ENCODE data around the gene CRELD1. TPM values are rescaled to one million over a fixed set of nuclear protein-coding genes. Genes with fewer than 3 reads are reported as not detected.
"Not testable (repeated sequence)": the region's sequence is repeated elsewhere in the genome, so short reads cannot be mapped to it uniquely, and the experiment has no call there.

CRELD1 gene
- total RNA-seq, 6 experiments from 2014 or later: 11.3 to 22.6 (median 12.4) TPM

DNA sequence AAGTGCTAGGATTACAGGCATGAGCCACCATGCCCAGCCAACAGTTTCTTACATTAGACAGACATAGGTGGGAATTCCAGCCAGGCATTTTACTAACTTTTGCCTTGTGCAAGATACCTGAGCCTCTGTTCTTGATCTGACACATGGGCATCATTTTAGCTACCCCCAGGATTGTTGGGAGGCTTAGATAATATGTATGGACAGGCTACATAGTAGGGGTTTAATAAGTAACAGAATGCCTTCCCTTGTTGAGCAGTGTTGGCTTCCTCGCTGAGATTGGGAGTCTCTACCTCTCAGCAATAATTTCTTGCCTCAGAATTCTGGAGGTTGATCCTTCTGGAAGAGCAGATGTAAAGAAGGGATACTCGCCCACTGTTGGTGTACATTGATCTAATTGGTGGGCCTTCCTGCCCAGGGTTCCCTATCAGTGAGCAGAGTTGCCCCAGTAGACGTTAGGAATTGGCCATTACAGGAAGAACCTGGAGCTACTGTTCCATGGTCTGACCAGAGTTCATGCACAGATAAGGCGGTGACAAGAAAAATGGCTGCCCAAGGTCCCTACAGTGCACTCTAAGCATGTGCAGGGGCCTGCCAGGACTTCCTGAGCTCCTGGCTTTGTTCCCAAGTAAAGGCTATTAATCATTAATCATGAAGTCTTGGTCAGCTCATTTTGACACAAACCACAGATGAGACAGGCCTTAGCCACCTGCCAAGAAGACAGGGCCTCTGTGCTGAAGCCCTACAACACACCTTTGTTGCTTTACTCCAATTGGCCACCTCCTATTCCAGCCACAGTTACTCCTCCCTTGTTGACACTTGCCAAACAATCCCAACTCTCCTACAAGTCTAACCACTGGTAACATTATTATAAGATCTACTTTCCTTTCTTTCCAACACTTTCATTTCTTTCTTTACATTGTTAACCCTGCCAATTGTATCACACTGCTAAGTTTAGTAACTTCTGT, 35.9 kb upstream of the CRELD1 start:
- Mint-ChIP-seq H3K27me3 (ENCODE audit: insufficient read depth) (no peaks in the 10 kb centered on the region; the same call in 1 of the 2 replicates), H3K36me3 (ENCODE audit: low read depth) (peaks cover 31% of the 10 kb centered on the region), H3K4me3 (no peak overlapping the region), H3K4me1 (ENCODE audit: low read depth) (peaks cover 64% of the 10 kb centered on the region), H3K27ac (peak overlapping the region; percentile 48), H3K9me3 (peaks cover 9% of the 10 kb centered on the region)
- TF ChIP-seq, protein P1, sequence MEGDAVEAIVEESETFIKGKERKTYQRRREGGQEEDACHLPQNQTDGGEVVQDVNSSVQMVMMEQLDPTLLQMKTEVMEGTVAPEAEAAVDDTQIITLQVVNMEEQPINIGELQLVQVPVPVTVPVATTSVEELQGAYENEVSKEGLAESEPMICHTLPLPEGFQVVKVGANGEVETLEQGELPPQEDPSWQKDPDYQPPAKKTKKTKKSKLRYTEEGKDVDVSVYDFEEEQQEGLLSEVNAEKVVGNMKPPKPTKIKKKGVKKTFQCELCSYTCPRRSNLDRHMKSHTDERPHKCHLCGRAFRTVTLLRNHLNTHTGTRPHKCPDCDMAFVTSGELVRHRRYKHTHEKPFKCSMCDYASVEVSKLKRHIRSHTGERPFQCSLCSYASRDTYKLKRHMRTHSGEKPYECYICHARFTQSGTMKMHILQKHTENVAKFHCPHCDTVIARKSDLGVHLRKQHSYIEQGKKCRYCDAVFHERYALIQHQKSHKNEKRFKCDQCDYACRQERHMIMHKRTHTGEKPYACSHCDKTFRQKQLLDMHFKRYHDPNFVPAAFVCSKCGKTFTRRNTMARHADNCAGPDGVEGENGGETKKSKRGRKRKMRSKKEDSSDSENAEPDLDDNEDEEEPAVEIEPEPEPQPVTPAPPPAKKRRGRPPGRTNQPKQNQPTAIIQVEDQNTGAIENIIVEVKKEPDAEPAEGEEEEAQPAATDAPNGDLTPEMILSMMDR (IDR thresholded peaks at IDR 0.05): no peak
- no peak for DNase-seq

DNA sequence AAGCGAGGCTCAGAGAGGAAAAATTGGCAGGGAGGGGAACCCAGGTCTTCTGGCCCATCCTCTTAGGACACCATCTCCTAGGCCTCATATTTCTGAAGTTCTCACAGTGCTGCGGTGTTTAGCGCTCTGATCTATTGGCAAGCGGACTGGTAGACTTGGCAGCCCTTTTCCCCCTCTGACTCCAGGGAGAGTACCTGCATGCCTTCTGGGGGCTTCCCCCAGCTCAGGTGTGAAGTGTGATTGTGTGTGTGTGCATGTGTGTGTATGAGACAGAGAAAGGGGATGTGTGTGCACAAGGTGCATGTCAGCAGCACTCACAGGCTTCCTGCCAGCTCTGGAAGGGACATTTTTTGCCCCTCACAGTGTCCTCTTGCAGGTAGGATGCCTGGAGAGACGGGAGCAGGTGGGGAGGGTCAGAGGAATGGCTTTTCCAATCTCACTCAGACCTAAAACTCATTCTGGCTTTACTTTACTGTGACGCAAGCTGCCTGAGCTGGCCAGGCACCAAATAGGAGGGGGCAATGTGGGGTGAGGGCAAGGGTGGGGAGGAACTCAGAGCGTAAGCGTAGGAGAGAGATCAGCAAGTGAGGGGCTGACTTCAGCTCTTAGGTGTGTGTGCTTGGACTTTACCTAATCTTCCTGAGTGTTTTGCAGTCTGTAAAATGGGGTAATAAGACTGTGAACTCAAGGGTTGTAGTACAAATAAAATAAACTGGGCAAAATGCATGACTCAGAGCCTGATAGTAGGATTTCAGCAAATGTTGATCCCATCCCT, 35.0 kb upstream of the CRELD1 start:
- no peak overlapping the region for H3K4me3 Mint-ChIP-seq
- peaks cover 64% of the 10 kb centered on the region for H3K4me1 Mint-ChIP-seq (ENCODE audit: low read depth)

DNA sequence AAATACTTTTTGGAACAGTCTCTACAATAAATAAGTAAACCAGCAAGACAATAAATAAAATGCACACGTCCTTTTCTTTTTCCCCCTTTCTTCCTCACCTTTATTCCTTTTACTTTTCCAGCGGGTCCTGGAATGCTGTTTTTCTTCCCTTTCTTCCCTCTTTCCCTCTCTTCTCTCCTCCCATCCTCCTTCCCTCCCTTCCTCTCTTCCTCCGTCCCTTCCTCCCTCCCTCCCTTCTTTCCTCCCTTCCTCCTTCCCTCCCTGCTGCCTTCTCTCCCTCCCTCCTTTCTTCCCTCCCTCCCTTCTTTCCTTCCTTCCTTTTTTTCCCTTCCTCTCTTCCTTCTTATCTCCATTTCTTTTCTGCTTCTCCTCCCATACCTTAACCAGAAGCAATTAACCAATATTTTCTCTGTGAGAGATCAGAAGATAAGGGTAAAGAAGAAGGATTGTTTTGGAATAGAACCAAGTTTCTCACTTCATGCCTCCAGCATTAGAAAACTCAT, 34.3 kb upstream of the CRELD1 start:
- DNase-seq: no peak
- H3K27me3 Mint-ChIP-seq (ENCODE audit: insufficient read depth): no peaks in the 10 kb centered on the region; the same call in 1 of the 2 replicates
- TF ChIP-seq, protein P1 (IDR thresholded peaks at IDR 0.05): no peak
- H3K9me3 Mint-ChIP-seq: peaks cover 9% of the 10 kb centered on the region
- peaks cover 62% of the 10 kb centered on the region for H3K4me1 Mint-ChIP-seq (ENCODE audit: low read depth)
- no peak overlapping the region for H3K27ac Mint-ChIP-seq
- peaks cover 14% of the 10 kb centered on the region for H3K36me3 Mint-ChIP-seq (ENCODE audit: low read depth)
- H3K4me3 Mint-ChIP-seq: no peak overlapping the region

More for the DNA sequence above, 35.0 kb upstream of the CRELD1 start:
- H3K36me3 Mint-ChIP-seq (ENCODE audit: low read depth): peaks cover 21% of the 10 kb centered on the region
- H3K27me3 Mint-ChIP-seq (ENCODE audit: insufficient read depth): no peaks in the 10 kb centered on the region; the same call in 1 of the 2 replicates
- peaks cover 9% of the 10 kb centered on the region for H3K9me3 Mint-ChIP-seq
- TF ChIP-seq, protein P1 (IDR thresholded peaks at IDR 0.05): no peak
- no peak for DNase-seq
- H3K27ac Mint-ChIP-seq: peak overlapping the region; percentile 48

DNA sequence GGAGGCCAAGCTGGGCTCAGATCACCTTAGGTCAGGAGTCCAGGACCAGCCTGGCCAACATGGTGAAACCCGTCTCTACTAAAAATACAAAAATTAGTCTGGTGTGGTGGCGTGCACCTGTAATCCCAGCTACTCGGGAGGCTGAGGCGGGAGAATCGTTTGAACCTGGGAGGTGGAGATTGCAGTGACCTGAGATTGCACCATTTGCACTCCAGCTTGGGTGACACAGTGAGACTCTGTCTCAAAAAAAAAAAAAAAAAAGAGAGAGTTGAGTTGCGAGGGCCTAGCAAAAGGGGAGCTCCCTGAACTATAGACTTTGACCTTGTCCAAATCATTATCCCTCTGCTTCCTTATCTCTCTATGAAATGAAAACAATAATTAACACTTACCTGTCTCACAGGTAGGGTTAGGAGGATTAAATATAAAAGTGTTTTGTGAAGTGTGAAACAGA, 32.6 kb upstream of the CRELD1 start:
- H3K9me3 Mint-ChIP-seq; H3K36me3 Mint-ChIP-seq (ENCODE audit: low read depth); H3K27ac Mint-ChIP-seq; H3K27me3 Mint-ChIP-seq (ENCODE audit: insufficient read depth); DNase-seq; H3K4me3 Mint-ChIP-seq: not testable (repeated sequence)
- H3K4me1 Mint-ChIP-seq (ENCODE audit: low read depth): peaks cover 53% of the 10 kb centered on the region

DNA sequence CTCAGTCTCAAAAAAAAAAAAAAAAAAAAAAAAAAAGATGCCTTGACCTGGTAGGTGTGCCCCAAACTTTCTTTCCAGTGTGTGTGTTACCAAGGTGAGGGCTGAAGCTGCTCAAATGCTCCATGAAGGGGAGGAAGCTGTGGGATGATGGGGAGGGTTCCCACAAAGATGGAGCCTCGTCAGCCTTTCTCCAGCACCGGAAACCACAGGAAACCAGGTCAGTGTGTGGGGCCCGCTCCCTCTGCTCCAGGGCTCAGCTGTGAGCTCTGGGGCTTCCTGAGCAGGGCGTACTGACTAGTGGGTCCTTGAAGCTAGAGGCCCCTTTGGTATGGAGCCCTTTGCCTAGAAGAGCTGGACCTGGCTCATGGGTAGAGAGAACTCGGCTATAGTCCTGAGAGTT, 31.7 kb upstream of the CRELD1 start:
- Mint-ChIP-seq H3K9me3 (no peaks in the 10 kb centered on the region), H3K4me1 (ENCODE audit: low read depth) (peaks cover 48% of the 10 kb centered on the region), H3K4me3 (no peak overlapping the region), H3K27ac (no peak overlapping the region; the same call in 1 of the 2 replicates), H3K36me3 (ENCODE audit: low read depth) (no peaks in the 10 kb centered on the region), H3K27me3 (ENCODE audit: insufficient read depth) (no peaks in the 10 kb centered on the region; the same call in 1 of the 2 replicates)
- TF ChIP-seq, protein P1 (IDR thresholded peaks at IDR 0.05): no peak
- DNase-seq: no peak

All from HFFc6 (cell line).